HG03460 (cell line): ENCODE results near the gene CDKAL1.

Experiments
- ATAC-seq: cut with Tn5 transposase; IDR thresholded peaks from one replicate; pipeline ENCODE4 v1.9.1; 2021; ENCODE audit not compliant: unreplicated experiment

The CDKAL1 gene

DNA sequence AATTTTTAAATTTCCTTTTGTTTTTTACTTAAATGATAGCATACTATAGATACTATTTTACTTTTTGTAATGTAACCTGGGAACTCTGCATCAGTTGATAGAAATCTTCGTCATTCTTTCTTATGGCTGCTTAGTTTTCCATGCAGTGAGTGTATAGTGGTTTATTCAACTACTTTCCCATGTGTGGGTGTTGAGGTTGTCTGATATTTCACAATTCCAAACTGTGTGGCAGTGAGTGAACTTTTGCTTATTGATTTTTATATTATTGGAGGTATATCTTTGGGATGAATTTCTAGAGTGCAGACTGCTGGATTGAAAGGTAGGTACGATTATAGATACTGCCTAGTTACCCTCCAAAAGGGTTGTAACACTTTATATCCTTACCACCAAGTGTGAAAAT, 136.5 kb downstream of the CDKAL1 start:
- no peak for ATAC-seq

GRCh38 chr6:20672038-20672437, 137.8 kb downstream of the CDKAL1 start:
- ATAC-seq: no peak

GRCh38 chr6:20673458-20673857, 139.2 kb downstream of the CDKAL1 start:
- no peak for ATAC-seq

DNA sequence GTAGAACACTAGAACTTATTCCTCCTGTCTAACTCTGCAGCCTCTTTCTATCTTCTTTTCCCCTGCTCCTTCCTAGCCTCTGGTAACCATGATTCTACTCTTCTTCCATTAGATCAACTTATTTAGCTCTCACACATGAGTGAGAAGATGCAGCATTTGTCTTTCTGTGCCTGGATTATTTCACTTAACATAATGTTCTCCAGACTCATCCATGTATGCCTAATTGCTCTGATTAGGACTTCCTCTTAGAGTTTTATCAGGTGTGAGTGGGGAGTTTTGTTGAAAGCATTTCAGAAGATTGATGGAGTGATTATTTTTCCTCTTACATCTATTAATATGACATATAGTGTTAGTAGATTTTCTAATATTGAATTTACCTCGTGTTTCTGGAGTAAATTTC, 140.4 kb downstream of the CDKAL1 start:
- ATAC-seq: no peak

GRCh38 chr6:20678831-20679352, 144.6 kb downstream of the CDKAL1 start:
- no peak for ATAC-seq

DNA sequence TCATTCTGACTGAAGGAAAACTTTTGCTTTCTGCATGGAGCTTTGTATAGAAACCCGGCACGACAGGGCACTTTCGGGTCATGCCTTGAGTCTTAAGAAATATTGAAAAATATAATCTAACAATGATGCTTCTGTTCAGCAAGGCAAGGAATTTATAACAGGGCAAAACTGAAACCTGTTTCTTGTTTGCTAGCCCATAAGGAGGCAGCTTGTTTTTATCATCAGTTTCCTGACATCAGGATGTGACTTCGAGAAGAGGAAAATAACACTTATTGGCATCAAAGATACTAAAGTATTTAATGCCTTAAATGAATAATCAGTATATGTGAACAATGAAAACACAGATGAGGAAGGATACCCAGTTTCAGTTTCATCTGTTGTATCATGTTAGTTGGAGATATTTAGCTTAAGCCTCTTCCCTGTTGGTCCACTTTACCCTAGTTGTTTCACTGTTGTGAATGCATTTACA, 146.5 kb downstream of the CDKAL1 start:
- ATAC-seq: peak; percentile 72

DNA sequence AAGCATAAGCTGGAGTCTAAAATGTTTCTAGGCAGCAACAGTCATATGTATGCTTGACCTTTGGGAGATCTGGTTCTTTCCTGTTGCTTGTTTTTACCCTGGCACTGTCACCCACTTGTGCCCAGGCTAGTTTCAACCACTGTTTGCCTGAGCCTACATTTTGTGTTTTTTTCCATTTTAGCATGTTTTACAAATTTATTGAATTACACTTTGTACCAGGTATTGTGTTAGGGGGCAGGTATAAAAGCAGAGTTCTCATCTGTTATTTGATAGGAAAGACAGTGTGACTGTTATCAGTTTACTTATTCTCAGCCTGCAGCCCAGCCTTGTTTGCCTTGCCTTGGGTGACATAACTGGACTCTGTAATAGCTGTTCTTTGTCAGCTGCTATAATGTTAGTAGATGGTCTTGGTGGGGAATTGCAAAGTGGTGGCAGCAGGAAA, 147.0 kb downstream of the CDKAL1 start:
- peak; percentile 46 for ATAC-seq

DNA sequence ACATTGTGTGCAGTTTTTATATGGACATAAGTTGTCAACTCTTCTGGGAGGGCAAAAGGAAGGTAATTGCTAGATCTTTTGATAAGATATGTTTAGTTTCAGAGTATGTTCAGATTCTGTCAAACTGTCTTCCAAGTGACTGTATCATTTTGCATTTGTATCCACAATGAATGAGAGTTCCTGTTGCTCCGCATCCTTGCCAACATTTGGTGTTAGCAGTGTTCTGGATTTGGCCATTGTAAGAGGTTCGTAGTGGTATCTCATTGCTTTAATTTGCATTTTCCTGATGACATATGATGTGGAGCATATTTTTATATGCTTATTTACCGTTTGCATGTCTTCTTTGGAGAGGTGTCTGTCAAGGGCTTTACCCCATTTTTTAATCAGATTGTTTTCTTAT, 150.2 kb downstream of the CDKAL1 start:
- ATAC-seq: no peak

GRCh38 chr6:20686142-20686541, 151.9 kb downstream of the CDKAL1 start:
- ATAC-seq: no peak

DNA sequence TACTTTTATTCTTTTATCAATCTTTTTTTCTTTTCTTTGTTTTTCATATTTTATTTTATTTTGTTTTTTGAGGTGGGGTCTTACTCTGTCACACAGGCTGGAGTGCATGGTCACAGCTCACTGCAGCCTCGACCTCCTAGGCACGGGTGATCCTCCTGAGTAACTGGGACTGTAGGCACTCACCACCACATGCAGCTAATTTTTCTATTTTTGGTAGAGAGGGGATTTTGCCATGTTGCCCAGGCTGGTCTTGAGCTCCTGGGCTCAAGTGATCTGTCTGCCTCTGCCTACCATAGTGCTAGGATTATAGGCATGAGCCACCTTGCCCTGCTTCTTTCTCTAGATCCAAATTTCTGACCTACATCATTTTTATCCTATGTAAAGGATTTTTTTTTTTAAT, 153.2 kb downstream of the CDKAL1 start:
- ATAC-seq: no peak

DNA sequence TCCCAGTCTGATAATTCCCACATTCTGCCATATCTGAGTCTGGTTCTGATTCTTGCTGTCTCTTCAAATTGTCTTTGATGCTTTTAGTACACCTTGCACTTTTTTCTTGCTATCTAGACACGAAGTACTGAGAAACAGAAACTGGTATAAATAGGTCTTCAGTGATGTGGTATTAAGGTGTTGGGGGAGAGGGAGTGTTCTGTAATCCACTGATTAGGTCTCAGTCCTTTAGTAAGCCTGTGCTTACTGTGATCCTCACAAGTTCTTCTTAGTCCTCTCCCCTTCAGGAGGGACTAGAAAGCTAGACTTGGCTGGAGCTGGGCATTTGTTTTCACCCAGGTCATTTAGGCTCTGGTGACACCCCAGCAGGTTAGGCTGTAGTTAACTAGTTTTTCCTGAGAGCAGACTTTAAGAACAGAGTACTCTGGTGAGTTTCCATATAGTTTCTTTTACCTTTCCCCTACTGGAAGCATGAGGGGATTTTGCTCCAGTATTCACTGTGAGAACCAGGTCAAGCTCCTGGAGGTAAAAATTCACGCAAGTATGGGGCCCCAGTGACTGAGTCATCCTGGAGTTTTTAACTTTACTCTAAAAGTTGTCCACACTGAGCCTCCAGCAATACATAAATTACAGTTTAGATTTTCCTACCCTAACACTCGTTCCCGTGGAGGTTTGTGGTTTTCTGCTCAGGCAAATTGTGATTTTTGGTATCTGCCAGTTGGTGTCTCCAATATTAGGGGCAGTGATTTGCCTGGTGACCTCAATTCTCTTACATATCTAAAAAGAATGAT, 154.6 kb downstream of the CDKAL1 start:
- ATAC-seq: peak; percentile 80

GRCh38 chr6:20691185-20691584, 156.9 kb downstream of the CDKAL1 start:
- ATAC-seq: no peak

DNA sequence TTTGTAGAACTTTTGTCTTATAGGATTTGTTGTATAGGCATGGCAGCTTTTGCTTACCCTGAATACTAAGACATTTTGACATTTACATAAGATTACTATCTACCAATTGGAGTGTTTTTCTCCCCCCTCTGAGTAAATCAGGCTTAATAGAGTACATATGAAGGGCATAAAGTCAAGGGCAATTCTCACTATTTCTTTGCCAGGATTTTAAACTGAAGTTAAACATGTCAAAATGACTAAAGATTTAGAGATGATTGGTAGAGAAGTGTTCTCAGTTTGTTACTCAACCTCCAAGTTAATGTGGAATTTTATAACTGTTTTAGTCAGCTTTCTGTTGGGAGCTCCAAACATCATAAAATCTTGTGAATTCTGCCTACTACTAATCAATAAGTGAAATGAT, 157.8 kb downstream of the CDKAL1 start:
- ATAC-seq: no peak

GRCh38 chr6:20693466-20694063, 159.3 kb downstream of the CDKAL1 start:
- no peak for ATAC-seq

DNA sequence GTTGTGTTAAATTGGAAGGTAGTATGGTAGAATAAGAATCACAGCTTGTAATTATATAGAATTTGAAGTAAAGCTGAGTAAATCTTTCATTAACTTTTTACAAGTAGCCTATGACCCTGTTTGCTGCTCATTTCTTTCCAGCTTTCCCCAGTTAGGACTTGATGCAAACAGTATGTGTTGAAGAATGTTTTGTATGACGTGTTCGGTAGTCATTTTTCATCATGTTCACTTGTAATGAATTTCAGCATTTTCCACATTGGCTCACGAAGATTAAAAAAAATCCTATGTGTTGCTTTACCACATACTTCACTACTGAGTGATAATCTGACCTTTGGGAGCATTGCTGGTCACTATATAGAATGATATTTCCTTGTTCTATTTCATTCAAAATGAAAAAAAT, 162.4 kb downstream of the CDKAL1 start:
- ATAC-seq: no peak

DNA sequence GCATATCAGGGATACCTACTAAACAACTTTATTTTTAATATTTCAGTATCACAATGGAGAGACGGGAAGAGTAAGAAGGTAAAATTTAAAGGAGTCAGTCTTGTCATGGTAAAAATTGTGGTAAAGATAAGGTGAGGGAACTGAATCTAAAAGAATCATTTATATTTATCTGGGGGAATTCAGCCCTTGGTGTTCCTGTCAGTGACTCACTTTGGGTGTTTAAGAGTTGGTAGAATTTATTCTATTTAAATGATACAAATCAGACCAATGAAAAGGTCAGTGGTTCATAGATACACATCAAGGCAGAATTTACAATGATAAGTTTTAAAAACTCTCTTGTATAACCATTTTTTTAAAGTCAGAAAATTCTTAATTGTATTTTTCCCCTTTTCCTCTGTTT, 164.4 kb downstream of the CDKAL1 start:
- no peak for ATAC-seq

DNA sequence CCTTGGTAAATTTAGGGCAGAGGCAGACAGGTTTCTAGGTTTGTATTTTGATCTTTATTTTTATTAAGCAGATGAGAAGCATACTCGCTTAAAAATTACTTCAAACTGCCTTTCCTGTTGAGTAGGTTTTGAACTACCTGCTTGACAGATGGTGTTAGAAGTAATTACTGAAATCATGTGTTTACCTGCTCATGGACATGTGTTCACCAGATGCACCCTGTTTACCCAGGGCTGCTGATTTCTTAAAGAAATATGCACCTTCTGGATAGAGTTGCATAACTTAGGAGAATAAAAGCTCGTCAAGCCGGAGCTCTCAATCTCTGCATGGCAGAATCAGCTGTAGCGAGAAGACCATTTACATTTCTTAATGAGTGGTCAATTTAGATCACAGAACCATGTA, 165.1 kb downstream of the CDKAL1 start:
- ATAC-seq: no peak

GRCh38 chr6:20700375-20700774, 166.1 kb downstream of the CDKAL1 start:
- ATAC-seq: no peak

- ATAC-seq: no peak
Observed at GRCh38 chr6:20702366-20702765, 168.1 kb downstream of the CDKAL1 start.

DNA sequence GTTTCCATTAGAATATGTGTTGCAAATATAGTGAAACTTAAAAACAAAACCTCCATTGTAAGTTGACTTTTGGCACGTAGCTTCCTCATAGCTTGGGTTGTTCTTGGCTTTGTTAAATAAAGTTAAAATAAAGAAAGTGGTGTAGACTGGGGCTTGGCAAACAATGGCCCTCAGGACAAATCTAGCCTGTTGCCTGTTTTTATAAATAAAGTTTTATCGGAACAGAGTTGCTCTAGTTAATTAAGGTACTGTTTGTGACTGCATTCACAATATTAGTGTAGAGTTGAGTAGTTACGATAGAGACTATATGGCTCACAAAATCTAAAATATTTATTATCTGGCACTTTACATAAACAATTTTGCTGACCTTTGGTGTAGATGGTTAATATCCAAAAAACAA, 168.8 kb downstream of the CDKAL1 start:
- ATAC-seq: no peak

GRCh38 chr6:20704325-20705025, 170.2 kb downstream of the CDKAL1 start:
- ATAC-seq: no peak

- ATAC-seq: no peak
Observed at GRCh38 chr6:20705741-20706140, 171.5 kb downstream of the CDKAL1 start.
